ENCODE results near the gene PGGT1B.

DNA sequence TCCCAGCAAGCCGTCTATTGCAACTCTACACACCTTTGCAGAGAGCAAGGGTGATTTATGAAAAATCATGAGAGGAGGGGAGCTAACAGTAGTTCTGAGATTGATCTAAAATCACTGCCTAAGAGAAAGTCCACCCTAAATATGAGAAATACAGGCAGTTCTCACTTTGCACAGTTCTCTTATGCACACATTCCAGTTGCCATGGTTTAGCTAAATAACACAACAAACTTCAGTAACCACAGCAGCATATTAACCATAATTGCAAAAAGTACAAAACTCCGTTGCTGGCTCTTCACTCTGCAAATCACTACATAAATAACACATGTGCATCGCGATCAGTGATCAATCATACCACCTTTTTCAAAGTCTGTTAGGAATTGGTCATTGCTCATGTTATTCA is 31.1 kb downstream of the PGGT1B start:
- TF ChIP-seq POLR2A (IDR thresholded peaks at IDR 0.05), result no peak
- TF ChIP-seq, protein P1, sequence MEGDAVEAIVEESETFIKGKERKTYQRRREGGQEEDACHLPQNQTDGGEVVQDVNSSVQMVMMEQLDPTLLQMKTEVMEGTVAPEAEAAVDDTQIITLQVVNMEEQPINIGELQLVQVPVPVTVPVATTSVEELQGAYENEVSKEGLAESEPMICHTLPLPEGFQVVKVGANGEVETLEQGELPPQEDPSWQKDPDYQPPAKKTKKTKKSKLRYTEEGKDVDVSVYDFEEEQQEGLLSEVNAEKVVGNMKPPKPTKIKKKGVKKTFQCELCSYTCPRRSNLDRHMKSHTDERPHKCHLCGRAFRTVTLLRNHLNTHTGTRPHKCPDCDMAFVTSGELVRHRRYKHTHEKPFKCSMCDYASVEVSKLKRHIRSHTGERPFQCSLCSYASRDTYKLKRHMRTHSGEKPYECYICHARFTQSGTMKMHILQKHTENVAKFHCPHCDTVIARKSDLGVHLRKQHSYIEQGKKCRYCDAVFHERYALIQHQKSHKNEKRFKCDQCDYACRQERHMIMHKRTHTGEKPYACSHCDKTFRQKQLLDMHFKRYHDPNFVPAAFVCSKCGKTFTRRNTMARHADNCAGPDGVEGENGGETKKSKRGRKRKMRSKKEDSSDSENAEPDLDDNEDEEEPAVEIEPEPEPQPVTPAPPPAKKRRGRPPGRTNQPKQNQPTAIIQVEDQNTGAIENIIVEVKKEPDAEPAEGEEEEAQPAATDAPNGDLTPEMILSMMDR (IDR thresholded peaks at IDR 0.05), result no peak
- no peak for TF ChIP-seq POLR2AphosphoS5 (IDR thresholded peaks at IDR 0.05)
- TF ChIP-seq EP300 (IDR thresholded peaks at IDR 0.05), result no peak

All from sigmoid colon (tissue), 4 donors.